BE2C (cell line): Measurements from ENCODE around the gene GAREM1.

ENCODE experiments used
- DNase-seq: peaks from one replicate; pipeline ENCODE4 v3.0.0-alpha.2; 2020
- H3K27me3 ChIP-seq: fragments of 250-450 bp; sonication (Bioruptor Pico); 2 replicates; pipeline ENCODE4 v1.5.1; 2020; ENCODE audit warnings: mild to moderate bottlenecking
- H3K36me3 ChIP-seq: fragments of 250-450 bp; sonication (Bioruptor Pico); 2 replicates; pipeline ENCODE4 v1.5.1; 2020; ENCODE audit warnings: mild to moderate bottlenecking
- H3K4me1 ChIP-seq: fragments of 250-450 bp; sonication (Bioruptor Pico); 2 replicates; pipeline ENCODE4 v1.5.1; 2020
- H3K4me3 ChIP-seq: 2 replicates; pipeline ENCODE4 v1.5.1; 2011; ENCODE audit warnings: low read depth, low read length
- H3K9me3 ChIP-seq: fragments of 250-450 bp; sonication (Bioruptor Pico); 2 replicates; pipeline ENCODE4 v1.5.1; 2020
- TF ChIP-seq, protein P1 (sequence below): IDR thresholded peaks from 2 replicates; pipeline ENCODE4 v1.5.1; 2012; ENCODE audit warnings: mild to moderate bottlenecking, low read depth, low read length

Gene GAREM1

DNA sequence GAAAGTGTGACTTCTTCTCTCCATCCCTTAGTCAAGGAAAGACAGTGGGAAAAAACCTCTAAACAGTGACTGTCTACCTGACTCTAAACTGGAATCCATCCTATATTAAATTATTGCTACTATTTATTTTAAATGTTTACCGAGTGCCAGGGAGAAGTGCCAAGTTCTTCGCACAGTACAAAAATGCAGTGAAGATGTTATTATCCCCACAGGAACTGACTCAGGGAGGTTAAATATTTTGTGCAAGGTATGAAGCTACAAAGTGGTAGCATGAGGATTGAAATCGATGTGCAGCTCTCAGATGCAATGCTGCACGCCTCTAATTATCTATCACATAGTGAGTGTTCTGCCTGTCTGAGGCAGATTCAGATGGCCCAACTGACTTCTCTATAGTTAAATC, 189.8 kb downstream of the GAREM1 start:
- H3K36me3 ChIP-seq = no peaks in the 10 kb centered on the region
- no peaks in the 10 kb centered on the region for H3K4me1 ChIP-seq
- TF ChIP-seq, protein P1, sequence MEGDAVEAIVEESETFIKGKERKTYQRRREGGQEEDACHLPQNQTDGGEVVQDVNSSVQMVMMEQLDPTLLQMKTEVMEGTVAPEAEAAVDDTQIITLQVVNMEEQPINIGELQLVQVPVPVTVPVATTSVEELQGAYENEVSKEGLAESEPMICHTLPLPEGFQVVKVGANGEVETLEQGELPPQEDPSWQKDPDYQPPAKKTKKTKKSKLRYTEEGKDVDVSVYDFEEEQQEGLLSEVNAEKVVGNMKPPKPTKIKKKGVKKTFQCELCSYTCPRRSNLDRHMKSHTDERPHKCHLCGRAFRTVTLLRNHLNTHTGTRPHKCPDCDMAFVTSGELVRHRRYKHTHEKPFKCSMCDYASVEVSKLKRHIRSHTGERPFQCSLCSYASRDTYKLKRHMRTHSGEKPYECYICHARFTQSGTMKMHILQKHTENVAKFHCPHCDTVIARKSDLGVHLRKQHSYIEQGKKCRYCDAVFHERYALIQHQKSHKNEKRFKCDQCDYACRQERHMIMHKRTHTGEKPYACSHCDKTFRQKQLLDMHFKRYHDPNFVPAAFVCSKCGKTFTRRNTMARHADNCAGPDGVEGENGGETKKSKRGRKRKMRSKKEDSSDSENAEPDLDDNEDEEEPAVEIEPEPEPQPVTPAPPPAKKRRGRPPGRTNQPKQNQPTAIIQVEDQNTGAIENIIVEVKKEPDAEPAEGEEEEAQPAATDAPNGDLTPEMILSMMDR = no peak
- DNase-seq = no peak
- H3K9me3 ChIP-seq = no peaks in the 10 kb centered on the region
- H3K4me3 ChIP-seq = no peak overlapping the region
- no peaks in the 10 kb centered on the region for H3K27me3 ChIP-seq

DNA sequence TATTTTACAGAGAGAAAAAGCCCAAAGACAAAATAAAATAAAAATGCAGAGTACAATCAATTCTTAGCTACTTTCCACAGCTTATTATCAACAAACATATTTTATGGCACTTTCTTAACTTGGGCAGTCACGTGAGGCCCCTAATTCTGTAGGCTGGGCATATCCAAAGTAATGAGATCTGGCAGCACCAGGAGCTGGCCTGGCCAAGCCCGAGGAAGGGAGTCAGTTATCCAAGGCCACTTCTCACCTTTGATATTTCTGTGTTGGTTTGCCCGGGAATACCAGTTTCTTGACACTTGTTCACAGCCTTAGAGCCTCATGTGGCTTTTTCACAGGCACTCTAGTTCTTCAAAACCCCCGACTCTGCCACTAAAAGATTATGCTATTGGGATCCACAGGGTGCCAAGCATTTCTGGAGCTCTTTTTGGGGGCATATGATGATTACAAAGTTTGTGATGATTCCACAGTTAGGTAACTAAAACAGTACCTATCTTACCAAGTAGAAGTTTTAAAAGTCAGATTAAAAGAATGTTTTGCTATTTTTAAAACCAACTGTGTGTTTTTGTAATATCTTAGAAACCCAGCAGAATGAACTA, 190.4 kb downstream of the GAREM1 start:
- Histone ChIP-seq H3K36me3 (no peaks in the 10 kb centered on the region), H3K9me3 (no peaks in the 10 kb centered on the region), H3K27me3 (no peaks in the 10 kb centered on the region), H3K4me3 (no peak overlapping the region), H3K4me1 (no peaks in the 10 kb centered on the region)
- DNase-seq = no peak
- TF ChIP-seq, protein P1 = no peak

DNA sequence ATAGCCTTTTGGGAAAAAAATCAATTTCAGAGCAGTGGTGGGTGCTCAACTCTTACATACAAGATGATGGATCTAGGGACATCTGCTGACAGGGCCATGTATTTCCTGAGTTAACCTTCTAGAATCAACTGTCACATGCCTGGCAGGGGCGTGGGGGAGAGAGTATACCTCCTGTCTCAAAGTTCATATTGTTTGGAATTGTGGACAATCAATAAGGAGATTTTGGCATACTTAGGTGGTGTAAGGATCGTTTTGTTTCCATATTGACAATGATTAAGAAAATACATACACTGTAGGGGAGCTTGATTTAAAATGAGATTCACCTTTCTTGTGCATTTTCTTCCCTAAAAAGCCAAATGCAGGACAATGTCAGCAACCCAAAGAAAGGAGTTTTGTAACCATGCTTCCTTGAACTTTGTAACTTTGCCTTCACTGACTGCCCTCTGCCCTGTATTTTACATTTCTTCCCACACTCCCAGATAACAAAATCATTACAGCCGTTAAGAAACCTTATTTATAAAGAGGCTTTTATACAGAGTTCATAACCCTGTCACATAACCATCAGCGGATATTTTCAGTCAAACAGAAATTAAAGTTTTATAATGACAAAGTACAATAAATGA, 192.4 kb downstream of the GAREM1 start:
- no peaks in the 10 kb centered on the region for H3K27me3 ChIP-seq
- H3K4me3 ChIP-seq = no peak overlapping the region
- no peak for DNase-seq
- H3K4me1 ChIP-seq = no peaks in the 10 kb centered on the region
- TF ChIP-seq, protein P1 = no peak
- H3K36me3 ChIP-seq = no peaks in the 10 kb centered on the region
- no peaks in the 10 kb centered on the region for H3K9me3 ChIP-seq

DNA sequence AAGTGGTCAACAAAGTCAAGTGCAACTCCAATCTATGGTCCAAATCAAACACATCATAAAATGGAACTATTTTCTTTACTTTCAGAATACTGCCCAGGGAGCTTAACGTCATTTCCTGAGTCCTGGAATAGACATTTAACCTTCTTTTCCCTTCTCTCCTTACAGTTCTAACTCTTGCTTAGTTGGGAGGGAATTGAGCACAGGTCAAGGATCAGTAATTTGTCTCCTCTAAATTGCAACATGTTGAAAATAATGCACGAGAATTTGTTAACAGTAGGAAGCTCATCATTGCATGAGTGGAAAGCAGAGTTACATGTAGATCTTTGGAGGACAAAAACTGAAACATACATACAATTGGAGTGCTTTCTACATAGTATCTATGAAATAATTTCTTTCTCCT, 193.1 kb downstream of the GAREM1 start:
- Histone ChIP-seq H3K9me3 (no peaks in the 10 kb centered on the region), H3K4me3 (no peak overlapping the region), H3K36me3 (no peaks in the 10 kb centered on the region), H3K27me3 (no peaks in the 10 kb centered on the region), H3K4me1 (no peaks in the 10 kb centered on the region)
- TF ChIP-seq, protein P1 = no peak
- DNase-seq = no peak

DNA sequence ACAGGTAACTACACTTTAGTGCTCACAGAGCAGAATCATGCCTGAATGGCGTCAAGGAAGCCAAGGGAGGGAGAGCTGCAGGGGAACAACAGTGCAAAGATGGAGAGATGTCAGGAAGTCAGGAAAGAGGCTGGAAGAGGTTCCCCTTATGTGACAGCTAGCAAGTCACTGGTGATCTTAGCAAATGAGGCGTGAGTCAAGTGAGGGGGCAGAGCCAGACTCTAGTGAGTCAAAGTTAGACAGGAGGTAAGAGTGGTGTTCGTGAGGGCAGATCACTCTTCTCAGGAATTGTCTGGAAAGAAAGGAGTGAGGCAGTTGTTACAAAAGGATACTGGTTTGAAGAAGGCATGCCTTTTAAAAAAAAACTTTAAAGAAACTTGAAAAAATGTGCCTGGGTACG, 193.8 kb downstream of the GAREM1 start:
- no peak for DNase-seq
- TF ChIP-seq, protein P1 = no peak
- Histone ChIP-seq H3K36me3 (no peaks in the 10 kb centered on the region), H3K4me1 (no peaks in the 10 kb centered on the region), H3K27me3 (no peaks in the 10 kb centered on the region), H3K9me3 (no peaks in the 10 kb centered on the region), H3K4me3 (no peak overlapping the region)

DNA sequence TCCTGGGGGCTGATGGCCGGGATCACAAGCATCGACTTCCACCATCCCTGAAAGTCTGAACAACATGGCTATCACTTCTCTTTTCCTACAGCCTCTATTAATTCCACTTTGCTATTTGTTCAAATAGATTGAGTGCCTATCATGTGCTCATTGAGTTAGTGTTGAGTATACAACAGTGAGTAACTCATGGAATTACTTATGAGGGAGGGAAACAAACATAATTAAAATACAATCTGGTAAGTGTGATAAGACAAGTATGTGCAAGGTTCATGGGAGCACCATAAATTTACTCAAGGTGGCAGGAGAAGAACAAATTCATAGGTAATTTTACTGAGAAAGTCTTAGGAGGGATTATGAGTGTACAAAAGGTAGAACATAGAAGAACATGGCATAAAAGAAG, 194.4 kb downstream of the GAREM1 start:
- DNase-seq = no peak
- Histone ChIP-seq H3K9me3 (no peaks in the 10 kb centered on the region), H3K27me3 (no peaks in the 10 kb centered on the region), H3K4me1 (no peaks in the 10 kb centered on the region), H3K4me3 (no peak overlapping the region), H3K36me3 (no peaks in the 10 kb centered on the region)
- TF ChIP-seq, protein P1 = no peak
